ENCODE measurements around the gene ZNF438.

The ZNF438 gene

GRCh38 chr10:31070025-31070424, 38.4 kb upstream of the ZNF438 start:
- in situ Hi-C loops (cut with HindIII; ENCODE audit: low pct_ligation_motif_present, low sequenced_read_pairs), result no loop called here
- no peak for TF ChIP-seq CTCF (IDR thresholded peaks at IDR 0.05; ENCODE audit: low read depth, low read length, missing control alignments)
- no peak for DNase-seq

GRCh38 chr10:31069411-31069810, 37.7 kb upstream of the ZNF438 start:
- in situ Hi-C loops (cut with HindIII; ENCODE audit: low pct_ligation_motif_present, low sequenced_read_pairs), result no loop called here
- DNase-seq, result no peak
- no peak overlapping the region for H3K4me3 ChIP-seq (ENCODE audit: low read depth, low read length)
- no peaks in the 10 kb centered on the region for H3K36me3 ChIP-seq (replicated peaks)
- TF ChIP-seq CTCF (IDR thresholded peaks at IDR 0.05; ENCODE audit: low read depth, low read length, missing control alignments), result no peak
- H3K27ac ChIP-seq, result no peak overlapping the region
- H3K27me3 ChIP-seq (replicated peaks), result no peaks in the 10 kb centered on the region

More at GRCh38 chr10:31070025-31070424, 38.4 kb upstream of the ZNF438 start:
- H3K27me3 ChIP-seq (replicated peaks), result no peaks in the 10 kb centered on the region
- H3K36me3 ChIP-seq (replicated peaks), result no peaks in the 10 kb centered on the region
- no peak overlapping the region for H3K27ac ChIP-seq
- no peak overlapping the region for H3K4me3 ChIP-seq (ENCODE audit: low read depth, low read length)

DNA sequence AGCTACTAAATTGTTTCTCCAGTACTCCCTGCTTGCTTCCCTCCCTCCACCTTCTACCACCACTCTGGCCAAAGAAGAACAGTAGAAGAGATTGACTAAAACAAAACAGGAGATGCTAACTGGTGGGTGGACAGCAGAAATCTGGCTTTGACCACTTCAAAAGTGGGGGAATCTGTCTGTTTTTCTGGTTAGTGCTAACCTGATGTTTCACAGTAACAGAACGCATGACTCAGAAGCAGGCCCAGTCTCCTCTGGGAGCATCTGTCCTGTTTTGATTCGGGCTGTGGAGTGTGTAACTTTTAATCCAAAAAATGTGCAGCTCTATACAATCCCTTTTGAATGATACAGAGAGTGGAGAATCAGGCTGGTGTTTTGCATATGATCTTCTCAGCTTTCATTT, 32.7 kb upstream of the ZNF438 start:
- TF ChIP-seq CTCF (IDR thresholded peaks at IDR 0.05; ENCODE audit: low read depth, low read length, missing control alignments), result no peak
- H3K4me3 ChIP-seq (ENCODE audit: low read depth, low read length), result no peak overlapping the region
- no peaks in the 10 kb centered on the region for H3K36me3 ChIP-seq (replicated peaks)
- no peaks in the 10 kb centered on the region for H3K27me3 ChIP-seq (replicated peaks)
- no peak overlapping the region for H3K27ac ChIP-seq
- in situ Hi-C loops (cut with HindIII; ENCODE audit: low pct_ligation_motif_present, low sequenced_read_pairs), result no loop called here
- peak; percentile 70 for DNase-seq

DNA sequence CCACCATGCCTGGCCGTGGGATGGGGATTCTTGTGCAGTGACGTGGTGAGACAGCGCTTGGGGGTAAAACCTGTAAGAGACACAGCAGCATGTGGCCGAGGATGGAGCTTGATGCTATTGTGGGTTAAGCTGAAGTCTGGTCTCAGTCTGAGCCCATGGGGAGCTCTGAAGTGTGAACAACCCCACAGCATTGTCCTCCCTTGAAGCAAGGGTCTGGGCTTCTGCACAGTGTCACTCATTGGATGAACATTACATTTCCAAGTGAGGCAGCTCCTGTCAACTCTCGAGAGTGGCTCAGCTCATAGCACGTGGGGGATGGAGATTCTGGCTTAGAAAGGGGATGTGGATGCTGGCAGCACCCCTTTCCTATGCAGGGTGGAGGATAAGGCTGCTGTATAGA, 32.2 kb upstream of the ZNF438 start:
- H3K4me3 ChIP-seq (ENCODE audit: low read depth, low read length), result no peak overlapping the region
- H3K27ac ChIP-seq, result no peak overlapping the region

DNA sequence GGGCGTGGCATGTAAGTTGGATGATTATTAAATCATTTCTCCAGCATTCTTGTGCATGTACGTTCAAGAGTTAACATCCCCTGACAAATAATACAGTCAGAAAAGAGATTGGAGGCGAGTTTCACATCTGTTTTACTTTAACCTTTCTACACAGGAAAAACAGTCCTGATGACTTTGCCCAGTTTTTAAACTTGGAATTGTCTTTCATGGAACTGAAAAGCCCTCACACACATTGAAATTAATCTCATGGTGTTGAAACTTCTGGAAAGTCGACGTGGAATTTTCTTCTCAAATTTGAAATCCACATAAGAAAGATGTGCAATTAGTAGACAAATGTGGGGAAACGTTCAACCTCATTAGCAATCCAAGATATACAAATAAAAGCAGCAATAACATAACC, 31.2 kb upstream of the ZNF438 start:
- H3K27me3 ChIP-seq (replicated peaks), result no peaks in the 10 kb centered on the region
- no peak overlapping the region for H3K27ac ChIP-seq
- no peak overlapping the region for H3K4me3 ChIP-seq (ENCODE audit: low read depth, low read length)
- H3K36me3 ChIP-seq (replicated peaks), result no peaks in the 10 kb centered on the region
- in situ Hi-C loops (cut with HindIII; ENCODE audit: low pct_ligation_motif_present, low sequenced_read_pairs), result no loop called here
- no peak for DNase-seq
- TF ChIP-seq CTCF (IDR thresholded peaks at IDR 0.05; ENCODE audit: low read depth, low read length, missing control alignments), result no peak

More for the DNA sequence above, 32.2 kb upstream of the ZNF438 start:
- no peak for TF ChIP-seq CTCF (IDR thresholded peaks at IDR 0.05; ENCODE audit: low read depth, low read length, missing control alignments)
- in situ Hi-C loops (cut with HindIII; ENCODE audit: low pct_ligation_motif_present, low sequenced_read_pairs), result no loop called here
- H3K27me3 ChIP-seq (replicated peaks), result no peaks in the 10 kb centered on the region
- no peaks in the 10 kb centered on the region for H3K36me3 ChIP-seq (replicated peaks)
- DNase-seq, result no peak

DNA sequence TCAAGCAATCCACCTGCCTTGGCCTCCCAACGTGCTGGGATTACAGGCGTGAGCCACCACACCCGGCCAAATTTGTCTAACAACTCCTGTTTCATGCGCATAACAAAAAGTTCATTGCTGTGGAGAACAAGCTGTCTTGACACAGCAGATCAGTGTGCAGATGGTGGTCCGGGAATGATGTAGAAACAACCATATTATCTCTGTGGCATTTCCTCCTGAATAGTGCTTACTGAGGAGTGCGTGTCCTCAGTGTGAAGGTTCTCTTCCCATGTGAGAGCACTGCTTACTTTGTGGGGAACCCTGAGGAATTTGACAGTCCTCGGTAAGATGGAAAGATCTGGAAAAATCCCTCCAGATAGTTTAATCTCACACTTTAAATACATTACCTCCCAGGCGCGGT, 30.3 kb upstream of the ZNF438 start:
- no peak for DNase-seq

More for the DNA sequence above, 30.3 kb upstream of the ZNF438 start:
- in situ Hi-C loops (cut with HindIII; ENCODE audit: low pct_ligation_motif_present, low sequenced_read_pairs), result no loop called here
- Histone ChIP-seq H3K27me3 (replicated peaks) (no peaks in the 10 kb centered on the region), H3K4me3 (ENCODE audit: low read depth, low read length) (no peak overlapping the region), H3K36me3 (replicated peaks) (no peaks in the 10 kb centered on the region), H3K27ac (no peak overlapping the region)
- no peak for TF ChIP-seq CTCF (IDR thresholded peaks at IDR 0.05; ENCODE audit: low read depth, low read length, missing control alignments)
